ENCODE results near the gene DNAH8.
"Not testable (repeated sequence)": the region's sequence is repeated elsewhere in the genome, so short reads cannot be mapped to it uniquely, and the experiment has no call there.

DNAH8 gene, protein sequence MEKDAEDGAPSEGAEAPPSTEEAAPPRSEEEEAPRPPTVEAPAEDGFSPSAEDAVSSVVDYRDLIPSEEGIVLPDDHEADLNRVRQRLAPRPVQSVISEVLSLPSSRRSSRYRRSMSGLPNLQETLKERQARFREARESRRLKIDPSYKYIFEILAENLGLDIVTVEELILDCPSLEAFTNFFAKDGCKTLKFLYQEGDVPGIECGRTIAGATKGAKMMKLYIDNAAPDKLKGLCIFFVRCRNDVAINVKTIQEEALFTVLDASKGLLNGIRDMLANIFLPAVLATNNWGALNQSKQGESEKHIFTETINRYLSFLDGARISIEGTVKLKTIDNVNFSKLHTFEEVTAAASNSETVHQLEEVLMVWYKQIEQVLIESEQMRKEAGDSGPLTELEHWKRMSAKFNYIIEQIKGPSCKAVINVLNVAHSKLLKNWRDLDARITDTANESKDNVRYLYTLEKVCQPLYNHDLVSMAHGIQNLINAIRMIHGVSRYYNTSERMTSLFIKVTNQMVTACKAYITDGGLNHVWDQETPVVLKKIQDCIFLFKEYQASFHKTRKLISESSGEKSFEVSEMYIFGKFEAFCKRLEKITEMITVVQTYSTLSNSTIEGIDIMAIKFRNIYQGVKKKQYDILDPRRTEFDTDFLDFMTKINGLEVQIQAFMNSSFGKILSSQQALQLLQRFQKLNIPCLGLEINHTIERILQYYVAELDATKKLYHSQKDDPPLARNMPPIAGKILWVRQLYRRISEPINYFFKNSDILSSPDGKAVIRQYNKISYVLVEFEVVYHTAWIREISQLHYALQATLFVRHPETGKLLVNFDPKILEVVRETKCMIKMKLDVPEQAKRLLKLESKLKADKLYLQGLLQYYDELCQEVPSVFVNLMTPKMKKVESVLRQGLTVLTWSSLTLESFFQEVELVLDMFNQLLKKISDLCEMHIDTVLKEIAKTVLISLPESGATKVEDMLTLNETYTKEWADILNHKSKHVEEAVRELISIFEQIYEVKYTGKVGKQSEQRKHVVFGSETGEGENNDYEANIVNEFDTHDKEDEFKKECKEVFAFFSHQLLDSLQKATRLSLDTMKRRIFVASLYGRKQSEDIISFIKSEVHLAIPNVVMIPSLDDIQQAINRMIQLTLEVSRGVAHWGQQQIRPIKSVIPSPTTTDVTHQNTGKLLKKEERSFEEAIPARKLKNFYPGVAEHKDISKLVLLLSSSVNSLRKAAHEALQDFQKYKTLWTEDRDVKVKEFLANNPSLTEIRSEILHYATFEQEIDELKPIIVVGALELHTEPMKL (N-terminal part only)

DNA sequence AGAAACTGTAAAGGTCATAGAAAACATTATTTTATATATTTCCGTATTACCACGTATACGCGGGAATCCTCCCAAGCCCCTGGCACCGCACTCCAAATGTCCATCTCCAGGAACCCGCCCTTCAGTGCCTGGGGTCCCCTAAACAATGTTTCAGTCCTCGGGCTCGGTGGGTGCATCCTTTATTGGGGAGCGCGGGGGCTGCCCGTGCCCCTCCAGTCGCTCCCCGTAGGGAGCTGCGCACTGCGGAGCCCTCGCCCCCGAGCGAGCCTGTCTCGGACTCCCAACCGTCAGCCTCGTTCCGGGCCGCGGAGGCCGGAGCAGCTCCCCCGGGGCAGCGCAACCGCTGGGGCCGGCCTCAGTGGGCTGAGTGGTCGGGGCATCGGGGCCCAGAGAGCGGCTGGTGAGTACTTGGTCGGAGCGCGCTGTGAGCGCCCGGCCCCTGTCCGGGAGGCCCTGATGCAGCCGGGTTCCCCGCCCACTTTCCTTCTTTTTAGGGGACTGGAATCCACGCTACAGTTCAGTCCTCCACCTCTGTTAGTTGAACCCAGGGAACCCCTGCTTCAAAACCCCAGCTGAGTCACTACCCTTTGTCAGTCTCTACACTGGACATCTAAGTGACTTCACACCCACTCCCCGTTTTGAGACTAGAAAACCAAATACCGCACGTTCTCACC lies at the start of gene DNAH8:
TSS of gene DNAH8 (plus strand) at position 296 of the 674 bp plus-strand sequence. CDS start 7,499 bp downstream, outside the sequence.
- DNase-seq = no peak

DNA sequence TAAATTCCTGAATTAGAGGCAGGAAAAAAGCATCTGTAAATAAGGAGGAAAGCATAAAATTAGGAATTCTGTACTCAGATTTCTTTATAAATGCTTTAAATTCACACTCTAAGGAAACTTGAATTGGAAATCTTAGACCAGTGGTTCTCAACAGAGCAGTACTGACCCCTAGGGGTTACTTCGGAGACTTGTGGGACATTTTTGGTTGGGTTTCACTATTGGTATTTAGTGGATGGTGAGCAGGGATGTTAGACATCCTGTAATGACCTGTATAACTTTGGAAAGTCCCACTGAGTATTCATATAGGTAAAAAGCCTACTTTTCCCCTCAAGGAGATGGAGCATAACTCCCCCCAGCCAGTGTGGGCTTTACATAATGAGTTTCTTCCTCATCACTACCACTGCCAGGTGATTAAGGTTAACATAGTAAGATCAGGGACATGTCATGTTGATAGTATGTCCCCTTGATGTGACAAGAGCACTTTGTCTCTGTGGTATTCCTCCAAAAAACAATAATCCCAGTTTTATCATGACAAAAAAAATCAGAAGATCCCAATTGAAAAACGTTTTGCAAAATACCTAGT lies 43.1 kb upstream of the DNAH8 start:
- no peak for DNase-seq

DNA sequence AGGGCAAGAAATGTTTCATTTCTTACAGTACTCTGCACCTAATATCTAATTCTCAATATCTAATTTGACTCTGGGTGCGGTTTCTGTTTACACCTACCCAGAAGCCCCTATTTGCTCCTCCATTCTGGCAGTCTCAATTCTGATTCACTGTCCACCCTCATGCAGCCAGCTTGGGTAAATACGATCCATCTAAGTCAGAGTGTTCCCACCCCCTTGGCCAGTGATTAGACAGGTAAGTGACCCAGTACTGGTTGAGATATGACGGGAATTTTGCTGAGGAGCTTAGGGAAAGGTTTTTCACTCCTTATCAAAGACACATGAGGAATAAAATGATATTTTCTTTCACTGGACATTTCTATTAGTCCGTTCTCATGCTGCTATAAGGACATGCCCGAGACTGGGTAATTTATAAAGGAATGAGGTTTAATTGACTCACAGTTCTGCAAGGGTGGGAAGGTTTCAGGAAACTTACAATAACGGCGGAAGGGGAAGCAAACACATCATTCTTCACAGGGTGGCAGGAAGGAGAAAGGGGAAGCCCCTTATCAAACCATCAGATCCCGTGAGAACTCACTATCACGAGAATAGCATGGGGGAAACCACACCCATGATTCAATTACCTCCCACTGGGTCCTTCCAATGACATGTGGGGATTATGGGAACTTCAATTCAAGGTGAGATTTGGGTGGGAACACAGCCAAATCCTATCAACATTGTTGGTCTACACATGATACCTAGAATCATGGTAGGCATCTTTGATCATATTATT lies 41.5 kb upstream of the DNAH8 start:
- no peak for DNase-seq

DNA sequence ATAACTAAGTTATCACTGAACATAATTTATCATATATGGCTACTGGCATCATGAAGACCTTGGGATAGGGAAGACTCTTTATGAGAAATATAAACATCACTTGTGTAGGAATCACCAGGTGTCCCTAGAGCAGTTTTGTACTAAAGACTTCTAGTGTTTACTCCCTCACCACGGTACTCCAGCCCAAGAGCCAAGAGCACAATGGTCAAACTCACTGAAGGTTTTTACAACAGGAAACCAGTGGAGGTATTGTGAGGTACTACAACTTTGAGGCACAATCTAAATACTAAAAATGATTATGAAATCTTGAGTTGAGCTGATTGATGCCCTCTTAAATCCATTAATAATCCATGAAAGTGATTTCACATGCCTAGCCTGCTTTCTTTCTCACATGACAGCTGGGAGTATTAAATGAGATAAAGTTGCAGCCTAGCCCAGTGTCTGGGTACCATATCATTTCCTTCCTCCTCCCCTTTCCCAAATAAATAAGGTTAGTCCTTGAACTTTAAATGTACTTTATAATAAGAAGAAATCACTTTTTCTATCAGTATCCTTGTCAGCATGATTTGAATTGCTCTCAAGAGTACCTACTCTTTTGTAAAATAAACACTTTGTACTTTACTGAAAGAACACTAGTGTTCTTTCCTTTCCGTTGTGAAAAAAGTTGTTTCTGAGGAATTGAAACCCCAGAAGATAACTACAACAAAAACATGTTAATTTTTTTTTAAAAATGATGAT lies 38.7 kb upstream of the DNAH8 start:
- no peak for DNase-seq

DNA sequence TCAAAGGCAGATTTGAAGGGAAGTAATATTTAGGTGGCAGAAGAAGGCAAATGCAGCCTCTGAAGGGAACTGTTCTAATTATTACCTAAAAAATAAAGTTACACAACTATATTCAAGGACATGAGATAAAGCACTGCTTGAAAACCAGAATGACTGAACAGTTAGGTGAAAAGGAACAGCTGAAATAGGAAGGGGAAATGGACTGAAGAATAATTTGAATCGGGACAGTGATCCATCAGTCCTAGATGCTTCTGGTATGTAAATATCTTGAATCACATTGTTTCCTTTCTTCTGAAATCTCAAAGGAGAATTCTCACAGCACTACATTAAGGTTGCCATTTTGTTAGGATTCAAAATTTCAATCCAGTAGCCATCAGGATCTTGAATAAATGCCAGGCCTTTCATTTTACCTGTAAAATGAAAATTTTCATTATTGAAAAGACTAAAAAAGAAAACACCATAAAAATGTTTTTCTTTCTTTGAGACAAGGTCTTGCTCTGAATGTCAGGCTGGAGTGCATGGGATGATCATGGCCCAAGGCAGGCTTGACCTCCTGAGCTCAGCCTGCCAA lies 38.1 kb upstream of the DNAH8 start:
- no peak for DNase-seq

DNA sequence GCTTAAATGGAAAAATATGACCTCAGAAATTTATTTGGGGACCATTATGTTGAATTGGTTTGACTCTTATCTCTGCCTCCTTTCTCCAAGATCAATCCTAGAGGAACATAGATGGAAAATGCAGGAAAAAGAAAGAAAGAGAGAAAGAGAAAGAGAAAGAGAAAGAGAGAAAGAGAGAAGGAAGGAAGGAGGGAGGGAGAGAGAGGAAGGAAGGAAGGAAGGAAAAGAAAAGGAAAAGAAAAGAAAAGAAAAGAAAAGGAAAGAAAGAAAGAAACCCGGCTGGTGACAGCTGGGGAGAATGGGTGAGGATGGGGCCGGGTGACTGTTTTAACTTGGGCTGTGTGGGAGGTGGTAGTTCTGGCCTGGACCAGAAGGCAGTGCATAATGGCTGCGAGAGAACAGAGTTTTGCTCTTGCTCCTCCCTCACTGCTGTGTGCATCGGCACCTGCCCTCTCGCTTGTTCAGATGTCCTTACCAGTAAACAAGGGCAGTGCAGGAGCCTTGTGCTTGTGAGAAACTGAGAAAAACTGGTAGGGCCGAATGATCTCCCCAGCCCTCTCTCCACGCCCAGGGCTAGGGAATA lies 36.8 kb upstream of the DNAH8 start:
- DNase-seq = no peak

DNA sequence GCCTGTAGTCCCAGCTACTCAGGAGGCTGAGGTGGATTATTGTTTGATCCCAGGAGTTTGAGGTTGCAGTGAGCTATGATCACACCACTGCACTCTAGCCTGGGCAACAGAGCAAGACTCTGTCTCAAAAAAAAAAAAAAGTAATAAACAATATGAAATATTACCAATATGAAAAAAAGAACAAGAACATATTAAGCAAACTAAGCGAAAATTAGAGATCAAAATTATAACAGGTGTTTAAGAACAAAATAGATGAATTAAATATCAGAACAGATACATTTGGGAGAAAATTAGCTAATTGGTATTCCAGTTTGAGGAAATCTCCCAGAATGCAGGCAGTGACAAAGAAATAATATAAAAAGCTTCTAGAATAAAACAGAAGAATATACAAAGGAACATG lies 35.4 kb upstream of the DNAH8 start:
- DNase-seq = no peak

DNA sequence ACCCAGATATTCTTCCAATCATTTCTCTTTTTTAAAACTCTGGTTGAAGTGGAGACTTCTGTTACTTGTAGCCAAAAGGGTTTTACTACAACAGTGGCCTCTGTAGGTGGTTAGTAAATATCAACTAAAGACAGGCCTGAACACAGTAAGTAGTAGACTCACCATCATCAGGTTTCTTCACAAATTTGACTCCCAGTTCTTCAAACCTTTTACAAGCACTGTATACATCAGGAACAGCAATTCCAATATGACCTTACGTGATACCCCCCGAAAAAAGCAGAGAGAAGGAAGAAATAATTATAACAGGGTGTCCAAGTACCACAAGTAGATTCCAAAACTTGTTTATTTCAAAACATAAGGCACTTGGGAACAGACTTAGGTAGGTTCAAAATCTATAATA lies 33.3 kb upstream of the DNAH8 start:
- no peak for DNase-seq

DNA sequence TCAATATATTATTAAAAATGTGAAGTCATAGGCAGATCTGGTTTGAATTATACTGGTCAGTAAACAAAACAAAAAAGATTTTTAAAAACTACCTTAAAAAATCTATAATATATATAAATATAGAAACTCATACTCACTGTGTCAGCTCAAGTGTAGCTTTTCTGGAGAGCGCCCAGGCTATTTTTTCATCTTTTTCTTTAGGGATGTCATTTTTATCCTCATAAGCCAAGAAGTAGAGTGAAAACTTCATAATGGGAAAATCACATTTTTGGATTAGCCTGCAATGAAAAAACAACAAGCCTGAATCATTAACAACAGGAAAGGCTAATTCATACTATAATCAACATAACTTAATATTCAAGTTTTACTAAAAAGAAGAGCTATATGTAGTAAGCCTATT lies 30.9 kb upstream of the DNAH8 start:
- no peak for DNase-seq

DNA sequence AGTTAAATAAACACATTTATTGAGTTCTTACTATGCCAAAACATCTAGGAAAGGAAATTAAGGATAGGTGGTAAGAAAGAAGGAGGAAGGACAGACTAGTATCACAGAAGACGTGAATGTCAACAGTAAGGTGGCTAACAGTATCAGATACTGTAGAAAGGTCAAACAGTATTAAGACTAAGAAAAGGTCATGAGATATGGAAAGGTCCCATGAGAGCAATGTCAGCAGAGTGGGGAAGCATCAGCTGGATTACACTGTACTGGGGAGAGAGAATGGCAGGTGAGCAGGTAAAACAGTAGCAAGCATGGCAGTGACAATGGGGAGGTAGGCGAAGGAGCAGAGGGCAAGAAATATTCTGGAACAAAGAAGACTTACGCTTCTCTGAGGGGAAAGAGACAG lies 30.2 kb upstream of the DNAH8 start:
- no peak for DNase-seq

DNA sequence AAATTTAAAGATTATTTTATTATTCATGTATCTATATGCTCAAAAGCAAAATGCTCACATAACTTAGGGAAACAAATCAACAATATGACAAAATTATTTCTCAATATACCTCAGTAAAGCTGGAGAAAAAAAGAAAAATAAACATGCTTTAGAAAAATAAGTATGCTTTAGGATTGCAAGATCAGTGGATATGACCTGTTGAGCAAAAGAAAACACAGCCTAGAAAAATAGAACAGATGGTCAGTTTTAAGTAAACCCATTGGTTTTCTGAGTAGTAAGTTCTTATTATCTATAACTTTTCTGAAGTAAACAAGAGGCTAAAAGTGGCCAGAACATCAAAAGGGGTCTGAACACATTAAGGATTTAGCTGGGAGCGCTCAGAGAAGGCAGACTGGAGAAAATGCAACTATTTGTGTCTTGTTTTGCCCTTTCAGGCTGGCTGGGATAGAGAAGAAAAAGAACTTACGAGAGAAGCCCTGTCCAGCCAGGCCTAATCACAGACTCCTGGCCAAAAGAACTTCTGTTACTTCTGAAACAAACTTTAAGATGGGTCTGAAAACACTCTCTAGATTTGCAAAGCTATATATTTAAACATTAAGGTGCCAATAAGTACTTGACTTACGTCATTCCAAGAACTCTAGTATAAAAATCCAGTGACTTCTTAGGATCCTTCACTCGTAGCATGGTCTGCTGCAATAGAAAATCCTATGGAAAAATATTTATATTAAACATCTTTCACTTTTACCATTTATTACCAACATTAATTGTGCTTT lies 28.7 kb upstream of the DNAH8 start:
- no peak for DNase-seq

DNA sequence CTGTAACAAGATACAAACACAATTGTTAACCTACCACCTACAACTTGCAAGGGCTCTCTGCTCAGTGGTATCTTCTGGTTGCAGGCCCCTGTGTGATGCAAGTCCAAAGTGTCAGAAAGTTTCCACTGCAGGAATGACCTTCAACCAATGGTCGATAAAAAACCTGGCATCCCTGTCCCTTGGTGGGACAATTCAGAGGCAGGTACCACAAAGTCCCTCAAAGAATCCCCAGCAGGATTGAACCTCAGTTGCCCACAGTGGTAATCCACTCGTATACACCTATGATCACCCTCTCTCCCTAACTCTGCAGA lies 28.1 kb upstream of the DNAH8 start:
- DNase-seq = no peak

DNA sequence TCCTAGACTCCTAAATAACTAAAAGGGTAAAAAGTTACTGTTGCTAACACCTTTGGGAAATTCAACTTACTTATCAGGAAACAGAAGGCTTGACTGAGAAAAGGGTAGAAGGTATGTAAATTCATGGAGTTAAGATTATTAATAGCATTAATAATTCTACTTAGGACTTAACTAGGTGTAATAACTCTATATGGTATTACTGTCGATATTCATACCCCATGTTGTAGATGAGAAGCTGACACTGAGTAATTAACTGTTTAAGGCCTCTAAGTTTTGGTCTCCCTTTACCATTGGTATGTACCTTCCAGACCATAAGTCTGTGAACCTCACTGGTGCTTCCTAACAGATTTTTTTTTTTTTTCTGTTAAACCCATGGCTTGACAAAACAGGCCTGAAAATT lies 27.6 kb upstream of the DNAH8 start:
- DNase-seq = no peak

DNA sequence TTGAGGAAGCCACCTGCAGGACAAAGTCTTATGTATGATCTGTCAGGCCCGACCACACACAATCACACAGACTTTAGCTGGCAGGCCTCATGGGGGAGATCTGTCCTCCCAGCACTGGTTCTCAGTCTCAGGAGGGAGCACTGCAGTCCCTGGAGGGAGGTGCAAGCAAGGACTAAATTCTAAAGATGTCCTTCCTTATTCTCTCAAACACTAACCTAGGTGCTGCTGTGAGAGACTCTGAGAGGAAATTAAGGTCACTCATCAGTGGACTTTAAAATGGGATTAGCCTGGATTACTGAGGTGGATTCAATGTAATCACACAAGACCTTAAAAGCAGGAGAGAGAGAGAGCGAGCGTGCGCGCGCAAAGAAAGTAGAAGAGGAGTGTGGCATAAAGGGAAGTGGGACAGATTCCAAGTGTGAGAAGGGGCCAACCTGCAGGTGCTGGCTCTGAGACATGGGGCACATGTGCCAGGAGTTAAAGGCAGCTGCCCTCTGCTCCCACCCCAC lies 26.5 kb upstream of the DNAH8 start:
- no peak for DNase-seq

DNA sequence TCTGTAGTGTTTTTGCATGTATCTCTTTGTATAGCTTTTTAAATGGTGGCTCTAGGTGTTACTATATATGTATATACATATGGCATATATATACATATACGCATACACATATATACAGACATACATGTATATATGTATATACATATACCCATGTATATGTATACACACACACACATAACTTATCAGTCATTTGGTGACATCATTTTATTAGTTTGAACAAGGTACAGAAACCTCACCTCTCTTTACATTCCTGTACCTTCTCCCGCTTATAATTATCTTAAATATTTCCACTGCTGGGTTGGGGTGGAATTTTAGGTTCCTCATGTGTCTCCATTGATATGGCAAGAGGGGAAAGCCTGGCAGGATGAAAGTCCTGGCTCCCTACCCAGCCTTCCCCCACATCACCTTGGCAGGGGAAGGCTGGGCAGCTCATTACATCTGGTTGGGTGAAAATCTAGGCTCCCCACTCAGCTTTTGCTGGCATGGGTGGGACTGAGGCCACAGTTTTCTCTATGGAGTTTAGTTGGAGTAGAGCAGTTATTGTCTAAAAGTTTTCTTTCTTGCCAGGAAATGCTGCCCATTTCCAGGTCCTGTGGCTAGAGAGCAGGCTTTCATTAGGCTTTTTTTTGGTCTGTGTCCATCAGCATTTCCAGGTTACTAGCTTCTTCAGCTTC lies 19.7 kb upstream of the DNAH8 start:
- DNase-seq = no peak

DNA sequence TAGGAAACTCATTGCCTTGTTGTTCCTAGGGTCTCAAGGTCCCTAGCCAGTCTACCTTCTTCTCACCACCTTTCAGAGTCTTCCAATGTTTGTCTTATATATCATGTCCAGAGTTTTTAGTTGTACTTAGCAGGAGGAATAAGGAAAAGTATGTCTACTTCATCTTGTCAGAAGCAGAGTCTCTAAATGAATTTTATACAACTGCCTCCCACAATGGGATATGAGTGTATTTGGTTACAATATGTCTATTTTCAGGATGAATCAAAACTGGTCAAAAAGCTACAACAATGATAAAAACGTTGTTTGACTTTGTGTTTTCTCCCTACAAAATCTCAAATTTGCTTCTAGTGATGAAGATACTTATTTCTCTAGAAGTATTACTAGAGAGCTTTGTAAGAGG lies 19.2 kb upstream of the DNAH8 start:
- DNase-seq = no peak

DNA sequence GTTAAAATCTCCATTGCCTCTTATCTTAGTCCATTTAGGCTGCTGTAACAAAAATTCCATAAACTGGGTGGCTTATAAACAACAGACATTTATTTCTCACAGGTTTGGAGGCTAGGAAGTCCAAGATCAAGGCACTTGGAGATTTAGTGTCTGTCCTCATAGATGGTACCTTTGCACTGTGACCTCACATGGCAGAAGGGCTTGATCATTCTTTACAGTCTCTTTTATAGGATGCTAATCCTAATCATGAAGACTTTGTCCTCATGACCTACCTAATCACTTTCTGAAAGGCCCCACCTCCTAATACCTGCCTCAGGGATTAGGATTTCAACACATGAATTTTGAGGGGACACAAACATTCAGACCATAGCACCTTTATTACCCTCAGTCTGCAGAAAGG lies 18.8 kb upstream of the DNAH8 start:
- no peak for DNase-seq

DNA sequence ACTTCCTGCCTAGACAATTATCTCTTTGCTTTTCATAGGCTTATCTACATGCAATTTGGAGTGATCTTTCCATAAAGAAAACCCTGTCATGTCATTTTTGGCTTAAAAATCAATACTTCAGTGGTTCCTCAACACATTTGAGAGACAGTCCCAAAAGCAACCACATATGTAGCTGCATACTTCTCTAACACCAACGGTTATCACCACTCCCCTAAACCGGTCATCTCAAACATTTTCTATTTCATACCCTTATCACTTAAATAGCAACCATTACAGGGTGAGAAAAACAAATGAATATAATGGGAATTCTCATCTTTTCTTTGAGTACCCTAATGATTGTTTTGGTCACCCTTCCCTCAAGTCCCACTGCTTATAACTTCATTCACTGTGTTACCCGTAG lies 17.3 kb upstream of the DNAH8 start:
- no peak for DNase-seq

DNA sequence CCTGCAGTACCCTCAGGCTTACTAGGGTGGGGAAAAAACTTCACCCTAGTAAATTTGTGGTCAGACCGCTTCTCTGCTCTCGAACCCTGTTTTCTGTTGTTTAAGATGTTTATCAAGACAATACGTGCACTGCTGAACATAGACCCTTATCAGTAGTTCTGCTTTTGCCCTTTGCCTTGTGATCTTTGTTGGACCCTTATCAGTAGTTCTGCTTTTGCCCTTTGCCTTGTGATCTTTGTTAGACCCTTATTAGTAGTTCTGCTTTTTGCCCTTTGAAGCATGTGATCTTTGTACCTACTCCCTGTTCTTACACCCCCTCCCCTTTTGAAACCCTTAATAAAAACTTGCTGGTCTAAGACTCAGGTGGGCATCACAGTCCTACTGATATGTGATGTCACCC lies 15.4 kb upstream of the DNAH8 start:
- DNase-seq = not testable (repeated sequence)

Measured in NCI-H510A (cell line).